ENCODE measurements around the gene RNF175. TPM values are rescaled to one million over a fixed set of nuclear protein-coding genes. Genes with fewer than 3 reads are reported as not detected.

RNF175 gene
- total RNA-seq, 4 donors from 2014 or later = 0.10 to 1.9 (median 0.47) TPM; not detected in 1

DNA sequence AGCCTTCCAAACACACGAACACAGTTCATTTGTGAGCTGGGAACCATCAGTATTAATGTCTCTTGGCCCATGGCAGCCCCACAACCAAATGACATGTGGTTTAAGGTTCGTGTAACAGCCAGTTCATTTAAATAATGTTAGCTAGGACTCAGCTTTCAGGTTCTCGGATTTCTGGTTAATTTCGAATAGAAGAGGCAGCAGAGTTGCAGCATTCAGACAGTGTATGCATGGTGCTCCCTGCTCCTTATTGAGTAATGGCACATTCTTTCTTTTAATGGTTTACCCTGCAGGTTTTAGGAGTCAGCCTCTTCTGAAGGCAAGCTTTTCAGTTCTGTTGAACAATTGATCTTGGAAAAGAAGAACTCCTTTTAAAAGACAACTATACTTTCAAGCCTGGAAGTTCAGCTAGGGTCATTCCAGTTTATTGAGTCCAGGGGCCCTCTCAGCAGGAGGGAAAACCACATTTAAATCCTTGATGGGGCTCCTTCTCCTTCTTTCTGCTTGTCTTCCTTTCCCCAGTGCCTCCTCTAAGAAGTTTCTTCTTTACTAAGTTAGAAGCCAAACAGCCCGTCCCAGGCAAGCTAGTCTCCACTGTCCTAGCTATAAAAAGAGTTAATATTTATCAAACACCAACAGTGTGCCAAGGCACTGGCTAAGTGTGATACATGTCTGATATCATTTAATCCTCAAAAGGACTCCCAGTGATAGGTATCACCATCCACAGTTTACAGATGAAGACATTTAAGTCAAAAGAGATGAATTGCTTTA lies 5.0 kb upstream of the RNF175 start:
- 50 to 63% methylated on average over 5 of the region's 5 CpGs for WGBS, 2 donors
- intact Hi-C loops (cut with DNase I; ENCODE audit: low total_unique reads) = no loop called here
- no peak for DNase-seq (ENCODE audit: low spot score in 2 of 2)
- no peak overlapping the region for H3K4me3 ChIP-seq (ENCODE audit: low read depth, poor library complexity, severe bottlenecking)
- TF ChIP-seq, protein P1, sequence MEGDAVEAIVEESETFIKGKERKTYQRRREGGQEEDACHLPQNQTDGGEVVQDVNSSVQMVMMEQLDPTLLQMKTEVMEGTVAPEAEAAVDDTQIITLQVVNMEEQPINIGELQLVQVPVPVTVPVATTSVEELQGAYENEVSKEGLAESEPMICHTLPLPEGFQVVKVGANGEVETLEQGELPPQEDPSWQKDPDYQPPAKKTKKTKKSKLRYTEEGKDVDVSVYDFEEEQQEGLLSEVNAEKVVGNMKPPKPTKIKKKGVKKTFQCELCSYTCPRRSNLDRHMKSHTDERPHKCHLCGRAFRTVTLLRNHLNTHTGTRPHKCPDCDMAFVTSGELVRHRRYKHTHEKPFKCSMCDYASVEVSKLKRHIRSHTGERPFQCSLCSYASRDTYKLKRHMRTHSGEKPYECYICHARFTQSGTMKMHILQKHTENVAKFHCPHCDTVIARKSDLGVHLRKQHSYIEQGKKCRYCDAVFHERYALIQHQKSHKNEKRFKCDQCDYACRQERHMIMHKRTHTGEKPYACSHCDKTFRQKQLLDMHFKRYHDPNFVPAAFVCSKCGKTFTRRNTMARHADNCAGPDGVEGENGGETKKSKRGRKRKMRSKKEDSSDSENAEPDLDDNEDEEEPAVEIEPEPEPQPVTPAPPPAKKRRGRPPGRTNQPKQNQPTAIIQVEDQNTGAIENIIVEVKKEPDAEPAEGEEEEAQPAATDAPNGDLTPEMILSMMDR (IDR thresholded peaks at IDR 0.05) = no peak
- no peak for TF ChIP-seq POLR2A (IDR thresholded peaks at IDR 0.05)

- TF ChIP-seq, protein P1 (IDR thresholded peaks at IDR 0.05) = no peak
- TF ChIP-seq POLR2A (IDR thresholded peaks at IDR 0.05) = no peak
- intact Hi-C loops (cut with DNase I; ENCODE audit: low total_unique reads) = no loop called here
- no peak overlapping the region for H3K4me3 ChIP-seq (ENCODE audit: low read depth, poor library complexity, severe bottlenecking)
- DNase-seq (ENCODE audit: low spot score in 2 of 2) = no peak
- 98 to 100% methylated on average over 1 of the region's 1 CpG for WGBS, 2 donors
Measured at GRCh38 chr4:153763404-153763803, 3.6 kb upstream of the RNF175 start.

- TF ChIP-seq, protein P1 (IDR thresholded peaks at IDR 0.05) = no peak
- no peak for TF ChIP-seq POLR2A (IDR thresholded peaks at IDR 0.05)
- no peak for DNase-seq (ENCODE audit: low spot score in 2 of 2)
- peak overlapping the region; percentile 28 for H3K4me3 ChIP-seq (ENCODE audit: low read depth, poor library complexity, severe bottlenecking)
- intact Hi-C loops (cut with DNase I; ENCODE audit: low total_unique reads) = loop anchor here (10.0 kb wide), 1 partner anchor 124 kb away; no protein-coding TSS in a partner anchor
- WGBS, 2 donors = 64 to 72% methylated on average over 15 of the region's 15 CpGs
Measured at GRCh38 chr4:153758688-153759406, 977 bp downstream of the RNF175 start.

DNA sequence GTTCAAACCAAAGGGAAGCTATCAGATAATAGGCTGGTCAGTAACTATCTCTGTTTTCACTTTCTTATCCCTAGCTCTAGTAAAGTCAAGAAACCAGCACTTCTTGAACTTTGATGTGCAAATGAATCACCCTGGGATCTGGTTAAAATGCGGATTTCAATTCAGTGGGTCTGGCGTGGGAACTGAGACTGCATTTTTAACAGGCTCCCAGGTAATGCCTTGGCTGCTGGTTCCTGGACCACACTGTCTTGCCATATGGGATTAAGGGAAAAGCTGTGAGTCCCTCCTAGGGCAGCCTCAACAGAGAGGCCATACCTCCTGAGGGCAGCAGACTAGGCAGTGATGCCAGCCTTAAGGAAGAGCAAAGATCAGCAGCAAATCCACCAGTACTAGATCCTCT lies 1.7 kb downstream of the RNF175 start:
- TF ChIP-seq POLR2A (IDR thresholded peaks at IDR 0.05) = no peak
- TF ChIP-seq, protein P1 (IDR thresholded peaks at IDR 0.05) = no peak
- H3K4me3 ChIP-seq (ENCODE audit: low read depth, poor library complexity, severe bottlenecking) = no peak overlapping the region
- DNase-seq (ENCODE audit: low spot score in 2 of 2) = no peak
- intact Hi-C loops (cut with DNase I; ENCODE audit: low total_unique reads) = loop anchor here (10.0 kb wide), 1 partner anchor 123 kb away; no protein-coding TSS in a partner anchor
- WGBS, 2 donors = 90 to 92% methylated on average over 2 of the region's 2 CpGs

DNA sequence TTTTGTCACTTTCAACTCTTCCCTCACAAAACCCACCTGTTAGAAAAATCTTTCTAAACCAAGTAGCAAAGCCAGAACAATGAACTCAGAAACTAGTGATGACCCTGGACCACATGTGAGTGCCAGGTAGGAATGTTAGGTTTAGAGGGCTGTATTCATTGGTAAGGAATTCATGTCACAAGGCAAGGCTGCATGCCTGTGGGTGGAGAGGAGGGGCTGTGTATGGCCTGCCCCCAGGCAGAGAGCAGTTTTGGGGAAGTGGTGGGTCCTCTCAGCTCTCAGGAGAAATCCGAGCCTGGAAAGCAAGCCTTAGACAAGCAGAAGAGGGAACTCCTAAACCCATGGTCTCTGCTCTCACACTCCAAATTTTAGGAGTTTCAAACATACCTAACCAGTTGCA lies 2.4 kb downstream of the RNF175 start:
- TF ChIP-seq, protein P1 (IDR thresholded peaks at IDR 0.05) = no peak
- TF ChIP-seq POLR2A (IDR thresholded peaks at IDR 0.05) = no peak
- intact Hi-C loops (cut with DNase I; ENCODE audit: low total_unique reads) = loop anchor here (10.0 kb wide), 1 partner anchor 123 kb away; no protein-coding TSS in a partner anchor
- DNase-seq (ENCODE audit: low spot score in 2 of 2) = no peak
- H3K4me3 ChIP-seq (ENCODE audit: low read depth, poor library complexity, severe bottlenecking) = no peak overlapping the region
- WGBS, 2 donors = 87% methylated on average over 1 of the region's 1 CpG

Data from lower leg skin (tissue), 4 donors.